Left lung (tissue), 10 donors: ENCODE results near the gene MAFG. TPM values are rescaled to one million over a fixed set of nuclear protein-coding genes. Genes with fewer than 3 reads are reported as not detected.
"Not testable (repeated sequence)": the region's sequence is repeated elsewhere in the genome, so short reads cannot be mapped to it uniquely, and the experiment has no call there.

Experiments
- ATAC-seq: fragments of 200-7000 bp; cut with Tn5 transposase; one replicate; pipeline ENCODE4 v1.9.1; 2020; ENCODE audit warnings: moderate library complexity
- DNase-seq, 4 donors: peaks; one replicate each; pipeline ENCODE4 v3.0.0-alpha.2; 2013 to 2020
- H3K27ac ChIP-seq, 2 donors: fragments of 200-600 bp; sonication (generic) in 1 of 2; one replicate each; pipeline versions ENCODE4 v1.5.0 to v1.8.0; 2020 to 2021
- H3K27me3 ChIP-seq, 2 donors: fragments of 200-600 bp; sonication (generic) in 1 of 2; one replicate each; pipeline versions ENCODE4 v1.5.0 to v1.8.0; 2020 to 2021
- H3K36me3 ChIP-seq, 2 donors: fragments of 200-600 bp; sonication (generic) in 1 of 2; one replicate each; pipeline versions ENCODE4 v1.5.0 to v1.8.0; 2020 to 2021
- H3K4me1 ChIP-seq, 2 donors: fragments of 200-600 bp; one replicate each; pipeline ENCODE4 v1.8.0; 2021
- H3K4me3 ChIP-seq, 2 donors: fragments of 200-600 bp; sonication (generic) in 1 of 2; one replicate each; pipeline versions ENCODE4 v1.5.0 to v1.8.0; 2020 to 2021; ENCODE audit warnings: mild to moderate bottlenecking in 1 of 2
- H3K9me3 ChIP-seq, 2 donors: fragments of 200-600 bp; sonication (generic) in 1 of 2; one replicate each; pipeline versions ENCODE4 v1.5.0 to v1.8.0; 2020 to 2021
- CTCF ChIP-seq, 2 donors: fragments of 200-600 bp; sonication (generic) in 1 of 2; IDR thresholded peaks; one replicate each; pipeline versions ENCODE4 v1.5.0 to v1.8.0; 2021; ENCODE audit warnings: antibody characterized with exemption in 2 of 2
- intact Hi-C, 2 donors: fragments of 100-400 bp; cut with DNase I; formaldehyde crosslinking; loops; one replicate each; pipeline versions ENCODE4 v1.11.2 to v1.14.2; 2022
- polyA plus RNA-seq, 6 donors: library from polyadenylated mRNA; unstranded; fragments of 120-200 nt; gene quantifications; one replicate each; pipeline ENCODE4 v1.2.1, GENCODE V29; 2013; ENCODE audit not compliant: insufficient read length in 6 of 6
- total RNA-seq, 2 donors: library from RNA; stranded (reverse); fragmentation: NEBNext Ultra II Directional; extraction: Animal tissue kit (Norgen Biotek cat#: 25700); gene quantifications; one replicate each; pipeline ENCODE4 v1.2.1, GENCODE V29; 2021
- donor health status: DM: no; HTN: yes; CAD: no.
- donor health status: DM: no; HTN: no; CAD: no.

Gene MAFG
- total and polyA plus RNA-seq, 8 donors = 8.1 to 39.8 (median 11.5) TPM

GRCh38 chr17:81954131-81955057, 26.9 kb upstream of the MAFG start:
- intact Hi-C loops = no loop called here
- H3K27ac ChIP-seq = no peak overlapping the region
- ATAC-seq = no peak
- no peaks in the 10 kb centered on the region for H3K9me3 ChIP-seq
- H3K4me3 ChIP-seq = no peak overlapping the region
- peaks cover 0 to 5% of the 10 kb centered on the region in 2 donors for H3K4me1 ChIP-seq
- DNase-seq = no peak
- H3K36me3 ChIP-seq = no peaks in the 10 kb centered on the region
- TF ChIP-seq CTCF (IDR thresholded peaks at IDR 0.05) = no peak
- peaks cover 8 to 30% of the 10 kb centered on the region in 2 donors for H3K27me3 ChIP-seq

- DNase-seq, H3K4me3 ChIP-seq, H3K9me3 ChIP-seq, ATAC-seq, H3K27ac ChIP-seq, H3K4me1 ChIP-seq, intact Hi-C loops, H3K36me3 ChIP-seq: not testable (repeated sequence)
- H3K27me3 ChIP-seq = peaks cover 0 to 20% of the 10 kb centered on the region in 2 donors
These were observed 25.9 kb upstream of the MAFG start for GRCh38 chr17:81953443-81953842.

- H3K27ac ChIP-seq = no peak overlapping the region
- H3K9me3 ChIP-seq = no peaks in the 10 kb centered on the region
- H3K27me3 ChIP-seq = peaks cover 0 to 14% of the 10 kb centered on the region in 2 donors
- TF ChIP-seq CTCF (IDR thresholded peaks at IDR 0.05) = no peak
- no peaks in the 10 kb centered on the region for H3K36me3 ChIP-seq
- no peak overlapping the region for H3K4me3 ChIP-seq
- ATAC-seq (no peak), DNase-seq (no peak)
- intact Hi-C loops = no loop called here
- no peaks in the 10 kb centered on the region for H3K4me1 ChIP-seq
These were observed 25.3 kb upstream of the MAFG start for GRCh38 chr17:81952792-81953228.

GRCh38 chr17:81951785-81952684, 24.5 kb upstream of the MAFG start:
- intact Hi-C loops = no loop called here
- DNase-seq (no peak), ATAC-seq (no peak)
- no peaks in the 10 kb centered on the region for H3K36me3 ChIP-seq
- no peaks in the 10 kb centered on the region for H3K9me3 ChIP-seq
- peaks cover 0 to 6% of the 10 kb centered on the region in 2 donors for H3K27me3 ChIP-seq
- H3K27ac ChIP-seq = no peak overlapping the region
- TF ChIP-seq CTCF (IDR thresholded peaks at IDR 0.05) = no peak
- H3K4me1 ChIP-seq = no peaks in the 10 kb centered on the region
- H3K4me3 ChIP-seq = no peak overlapping the region

- ATAC-seq = no peak
- no peak overlapping the region for H3K4me3 ChIP-seq
- intact Hi-C loops = no loop called here
- no peaks in the 10 kb centered on the region for H3K9me3 ChIP-seq
- no peaks in the 10 kb centered on the region for H3K4me1 ChIP-seq
- no peak for TF ChIP-seq CTCF (IDR thresholded peaks at IDR 0.05)
- H3K27ac ChIP-seq = no peak overlapping the region
- no peak for DNase-seq
- H3K36me3 ChIP-seq = no peaks in the 10 kb centered on the region
- no peaks in the 10 kb centered on the region for H3K27me3 ChIP-seq
These were observed 23.0 kb upstream of the MAFG start for GRCh38 chr17:81950501-81950900.
